Ascending aorta (tissue), 2 donors: ENCODE measurements around the gene RASGRP2. TPM values are rescaled to one million over a fixed set of nuclear protein-coding genes. Genes with fewer than 3 reads are reported as not detected.

ENCODE experiments used
- DNase-seq, 2 donors: peaks; one replicate each; pipeline ENCODE4 v3.0.0-alpha.2; 2019; ENCODE audit warnings: low spot score in 2 of 2
- H3K27ac ChIP-seq, 2 donors: fragments of 200-600 bp; sonication (generic); one replicate each; pipeline ENCODE4 v1.5.1; 2016 to 2017; ENCODE audit warnings: mild to moderate bottlenecking in 1 of 2
- H3K27me3 ChIP-seq: fragments of 200-600 bp; sonication (generic); one replicate; pipeline ENCODE4 v1.5.1; 2017
- H3K36me3 ChIP-seq, 2 donors: fragments of 200-600 bp; sonication (generic); one replicate each; pipeline ENCODE4 v1.5.1; 2016
- H3K4me1 ChIP-seq, 2 donors: fragments of 200-600 bp; sonication (generic); one replicate each; pipeline ENCODE4 v1.5.1; 2016 to 2017; ENCODE audit warnings: mild to moderate bottlenecking in 1 of 2
- H3K4me3 ChIP-seq, 2 donors: fragments of 200-600 bp; sonication (generic); one replicate each; pipeline ENCODE4 v1.5.1; 2016 to 2017; ENCODE audit warnings: mild to moderate bottlenecking in 1 of 2
- H3K9me3 ChIP-seq, 2 donors: fragments of 200-600 bp; sonication (generic); one replicate each; pipeline ENCODE4 v1.5.1; 2016
- intact Hi-C: fragments of 100-400 bp; cut with DNase I; formaldehyde crosslinking; loops from one replicate; pipeline ENCODE4 v1.15.1; 2023
- total RNA-seq: library from RNA; depleted of rRNA; stranded (reverse); fragments of >200 nt; gene quantifications from one replicate; pipeline ENCODE4 v1.1.0, GENCODE V29; 2016
- TF ChIP-seq, protein P1 (sequence below), 3 experiments: fragments of 200-600 bp in 2 of 3; fragments of 450-650 bp in 1 of 3; sonication (generic) in 2 of 3; IDR thresholded peaks; one replicate each; pipeline ENCODE4 v1.5.1; 2016 to 2019; ENCODE audit warnings: antibody characterized with exemption in 3 of 3, mild to moderate bottlenecking in 1 of 3, moderate library complexity in 1 of 3

The RASGRP2 gene
- total RNA-seq, 1 donor from 2014 or later = 44.2 TPM

- no peaks in the 10 kb centered on the region for H3K9me3 ChIP-seq
- no peak for DNase-seq
- H3K27me3 ChIP-seq = no peaks in the 10 kb centered on the region
- intact Hi-C loops = no loop called here
- H3K36me3 ChIP-seq = peaks cover 15 to 22% of the 10 kb centered on the region in 2 donors
- no peak overlapping the region for H3K27ac ChIP-seq
- H3K4me1 ChIP-seq = peaks cover 2 to 10% of the 10 kb centered on the region in 2 donors
- TF ChIP-seq, protein P1, sequence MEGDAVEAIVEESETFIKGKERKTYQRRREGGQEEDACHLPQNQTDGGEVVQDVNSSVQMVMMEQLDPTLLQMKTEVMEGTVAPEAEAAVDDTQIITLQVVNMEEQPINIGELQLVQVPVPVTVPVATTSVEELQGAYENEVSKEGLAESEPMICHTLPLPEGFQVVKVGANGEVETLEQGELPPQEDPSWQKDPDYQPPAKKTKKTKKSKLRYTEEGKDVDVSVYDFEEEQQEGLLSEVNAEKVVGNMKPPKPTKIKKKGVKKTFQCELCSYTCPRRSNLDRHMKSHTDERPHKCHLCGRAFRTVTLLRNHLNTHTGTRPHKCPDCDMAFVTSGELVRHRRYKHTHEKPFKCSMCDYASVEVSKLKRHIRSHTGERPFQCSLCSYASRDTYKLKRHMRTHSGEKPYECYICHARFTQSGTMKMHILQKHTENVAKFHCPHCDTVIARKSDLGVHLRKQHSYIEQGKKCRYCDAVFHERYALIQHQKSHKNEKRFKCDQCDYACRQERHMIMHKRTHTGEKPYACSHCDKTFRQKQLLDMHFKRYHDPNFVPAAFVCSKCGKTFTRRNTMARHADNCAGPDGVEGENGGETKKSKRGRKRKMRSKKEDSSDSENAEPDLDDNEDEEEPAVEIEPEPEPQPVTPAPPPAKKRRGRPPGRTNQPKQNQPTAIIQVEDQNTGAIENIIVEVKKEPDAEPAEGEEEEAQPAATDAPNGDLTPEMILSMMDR (IDR thresholded peaks at IDR 0.05) = no peak
- no peak overlapping the region for H3K4me3 ChIP-seq
Observed at GRCh38 chr11:64754124-64754918, 10.4 kb upstream of the RASGRP2 start.

DNA sequence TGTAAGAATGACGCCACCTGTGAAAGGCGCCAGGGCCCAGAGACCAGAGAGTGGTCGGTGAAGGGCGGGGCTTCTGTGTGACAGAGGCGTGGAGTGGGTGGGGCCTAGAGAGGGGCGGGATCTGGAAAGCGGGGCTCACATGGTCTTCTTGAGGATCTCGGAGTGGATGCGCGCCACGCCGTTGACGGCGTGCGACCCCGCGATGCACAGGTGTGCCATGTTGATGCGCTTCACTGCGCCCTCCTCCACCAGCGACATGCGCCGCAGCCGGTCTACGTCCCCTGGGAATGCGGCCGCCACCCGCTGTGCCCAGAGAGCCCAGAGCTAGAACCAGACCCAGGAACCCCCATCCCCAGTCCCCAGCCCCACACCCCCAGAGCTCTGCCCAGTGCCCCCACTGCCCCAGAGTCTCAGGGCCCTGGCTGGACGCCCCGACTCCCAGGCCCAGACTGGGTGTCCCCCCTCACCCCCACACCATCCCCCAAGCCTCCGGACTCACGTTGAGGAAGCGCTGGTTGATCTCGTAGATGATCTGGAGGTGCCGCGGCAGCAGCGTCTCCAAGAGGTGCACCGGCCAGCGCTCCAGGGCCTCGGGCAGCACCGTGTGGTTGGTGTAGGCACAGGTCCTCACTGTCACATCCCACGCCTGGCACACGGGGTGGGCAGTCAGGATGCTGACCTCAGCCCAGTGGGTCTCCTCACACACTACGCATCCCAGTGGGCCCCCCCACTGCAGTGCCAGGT is 9.6 kb upstream of the RASGRP2 start:
- H3K27me3 ChIP-seq = no peaks in the 10 kb centered on the region
- H3K36me3 ChIP-seq = peaks cover 15 to 22% of the 10 kb centered on the region in 2 donors
- H3K4me3 ChIP-seq = no peak overlapping the region
- intact Hi-C loops = no loop called here
- no peaks in the 10 kb centered on the region for H3K9me3 ChIP-seq
- TF ChIP-seq, protein P1 (IDR thresholded peaks at IDR 0.05) = no peak
- no peak for DNase-seq
- H3K27ac ChIP-seq = no peak overlapping the region
- peaks cover 0 to 2% of the 10 kb centered on the region in 2 donors for H3K4me1 ChIP-seq

DNA sequence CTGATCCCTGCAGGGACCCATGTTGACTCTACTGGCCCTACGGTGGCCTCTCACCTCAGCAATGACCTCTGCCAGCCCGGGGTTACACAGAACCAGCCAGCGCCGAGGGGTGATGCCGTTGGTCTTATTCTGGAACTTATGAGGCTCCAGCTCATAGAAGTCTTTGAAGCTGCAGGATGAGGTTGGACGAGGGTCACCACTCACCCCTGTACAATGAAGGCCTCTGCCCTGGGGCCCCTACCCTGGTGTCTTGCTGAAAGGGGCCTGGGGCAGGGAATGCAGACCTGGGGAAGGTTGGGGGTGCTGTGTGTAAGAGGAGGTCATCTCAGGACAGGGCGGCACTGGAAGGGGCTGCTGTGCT is 9.1 kb upstream of the RASGRP2 start:
- Histone ChIP-seq H3K4me1 (no peaks in the 10 kb centered on the region), H3K4me3 (no peak overlapping the region), H3K36me3 (peaks cover 15 to 22% of the 10 kb centered on the region in 2 donors), H3K27ac (no peak overlapping the region), H3K9me3 (no peaks in the 10 kb centered on the region), H3K27me3 (no peaks in the 10 kb centered on the region)
- TF ChIP-seq, protein P1 (IDR thresholded peaks at IDR 0.05) = no peak
- no peak for DNase-seq
- intact Hi-C loops = no loop called here

- Histone ChIP-seq H3K4me3 (no peak overlapping the region), H3K27ac (no peak overlapping the region), H3K36me3 (peaks cover 15 to 22% of the 10 kb centered on the region in 2 donors), H3K4me1 (no peaks in the 10 kb centered on the region), H3K27me3 (no peaks in the 10 kb centered on the region), H3K9me3 (no peaks in the 10 kb centered on the region)
- TF ChIP-seq, protein P1 (IDR thresholded peaks at IDR 0.05) = no peak
- DNase-seq = no peak
- intact Hi-C loops = no loop called here
Observed at GRCh38 chr11:64752175-64752970, 8.4 kb upstream of the RASGRP2 start.

DNA sequence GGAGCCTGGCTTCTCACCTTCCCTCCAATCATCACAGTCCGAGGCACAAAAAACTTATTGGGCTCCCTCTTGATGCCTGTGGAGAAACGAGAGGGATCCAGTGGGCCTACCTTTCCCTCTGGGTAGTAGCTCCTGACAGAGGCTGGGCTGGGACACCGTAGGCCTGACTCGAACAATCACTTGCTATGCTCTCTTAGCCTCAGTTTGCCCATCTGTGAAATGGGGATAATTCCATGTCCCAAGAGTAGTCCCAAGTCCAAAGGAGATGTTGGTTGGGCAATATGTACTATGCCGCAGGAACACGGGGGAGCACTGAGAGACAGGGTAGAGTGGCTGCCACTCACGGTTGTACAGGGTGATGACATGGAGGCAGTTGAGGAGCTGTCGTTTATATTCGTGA is 7.6 kb upstream of the RASGRP2 start:
- no peaks in the 10 kb centered on the region for H3K4me1 ChIP-seq
- TF ChIP-seq, protein P1 (IDR thresholded peaks at IDR 0.05) = no peak
- no peaks in the 10 kb centered on the region for H3K9me3 ChIP-seq
- H3K36me3 ChIP-seq = peaks cover 15 to 22% of the 10 kb centered on the region in 2 donors
- H3K4me3 ChIP-seq = no peak overlapping the region
- no peak for DNase-seq
- intact Hi-C loops = no loop called here
- H3K27me3 ChIP-seq = no peaks in the 10 kb centered on the region
- H3K27ac ChIP-seq = no peak overlapping the region
